PC-3 (cell line): ENCODE data around the gene UBAP1. TPM values are rescaled to one million over a fixed set of nuclear protein-coding genes. Genes with fewer than 3 reads are reported as not detected.
A peak's percentile ranks its signal among the peaks of the same experiment; 100 is the strongest.

Experiments used
- ATAC-seq: fragments of 200-7000 bp; cut with Tn5 transposase; 2 replicates; pipeline ENCODE4 v1.9.1; 2020; ENCODE audit warnings: mild to moderate bottlenecking, moderate library complexity
- BruUV-seq: library from RNA; stranded (reverse); fragments of 400-500 nt; replicated peaks from 2 replicates; lab custom pipeline; 2021; lab: Mats Ljungman, UMichigan
- CTCF ChIA-PET: fragments of 300-600 bp; sonication (Branson Sonifier 250); formaldehyde crosslinking; loops from one replicate; lab custom pipeline; 2022; ENCODE audit warnings: antibody characterized with exemption; lab: Charles Lee
- POLR2A ChIA-PET: fragments of 300-600 bp; sonication (Branson Sonifier 250); formaldehyde crosslinking; loops from one replicate; lab custom pipeline; 2022; ENCODE audit warnings: antibody characterized with exemption; ENCODE audit not compliant: unreplicated experiment; lab: Charles Lee
- DNase-seq: peaks from one replicate; pipeline ENCODE4 v3.0.0-alpha.2; 2015
- H2AFZ ChIP-seq: fragments of 300-600 bp; sonication (generic); 2 replicates; pipeline ENCODE4 v1.6.0; 2016; ENCODE audit warnings: antibody characterized with exemption, low read length
- H3F3A ChIP-seq: fragments of 300-600 bp; sonication (generic); one replicate; pipeline ENCODE4 v1.6.0; 2017; ENCODE audit warnings: antibody characterized with exemption, low read length, control low read depth, mild to moderate bottlenecking; ENCODE audit not compliant: unreplicated experiment
- H3K27ac ChIP-seq: fragments of 300-600 bp; sonication (generic); 2 replicates; pipeline ENCODE4 v1.5.1; 2016; ENCODE audit warnings: mild to moderate bottlenecking, low read length
- H3K27me3 ChIP-seq: fragments of 300-600 bp; sonication (generic); 2 replicates; pipeline ENCODE4 v1.6.1; 2016; ENCODE audit warnings: low read length, mixed read lengths
- H3K36me3 ChIP-seq: fragments of 300-600 bp; sonication (generic); 2 replicates; pipeline ENCODE4 v1.6.1; 2016; ENCODE audit warnings: low read depth, mixed run types, low read length, mixed read lengths
- H3K4me1 ChIP-seq: fragments of 300-600 bp; sonication (generic); 2 replicates; pipeline ENCODE4 v1.5.1; 2016; ENCODE audit warnings: low read length; ENCODE audit not compliant: insufficient read depth
- H3K4me2 ChIP-seq: fragments of 300-600 bp; sonication (generic); 2 replicates; pipeline ENCODE4 v1.6.0; 2016; ENCODE audit warnings: low read length
- H3K4me3 ChIP-seq: fragments of 300-600 bp; sonication (generic); 2 replicates; pipeline ENCODE4 v1.5.1; 2016; ENCODE audit warnings: mild to moderate bottlenecking, low read length, mixed read lengths
- H3K79me2 ChIP-seq: fragments of 300-600 bp; sonication (generic); 2 replicates; pipeline ENCODE4 v1.6.1; 2017; ENCODE audit warnings: low read length, mixed read lengths
- H3K9ac ChIP-seq: fragments of 300-600 bp; sonication (generic); 2 replicates; pipeline ENCODE4 v1.6.0; 2016; ENCODE audit warnings: mild to moderate bottlenecking, low read length
- H3K9me2 ChIP-seq: fragments of 300-600 bp; sonication (generic); replicated peaks from 2 replicates; pipeline ENCODE4 v1.6.1; 2016; ENCODE audit warnings: mixed run types, low read length, mixed read lengths
- H3K9me3 ChIP-seq: fragments of 300-600 bp; sonication (generic); 2 replicates; pipeline ENCODE4 v1.6.1; 2016; ENCODE audit warnings: low read length, mixed read lengths
- H4K20me1 ChIP-seq: fragments of 300-600 bp; sonication (generic); 2 replicates; pipeline ENCODE4 v1.6.1; 2016; ENCODE audit warnings: low read length, mixed read lengths
- CTCF ChIP-seq: fragments of 300-600 bp; sonication (generic); conservative IDR thresholded peaks from 2 replicates; pipeline ENCODE4 v1.5.1; 2017; ENCODE audit warnings: antibody characterized with exemption, low read depth, mild to moderate bottlenecking, low read length
- EZH2 ChIP-seq: fragments of 300-600 bp; sonication (generic); IDR thresholded peaks from one replicate; pipeline ENCODE4 v1.6.1; 2017; ENCODE audit warnings: antibody characterized with exemption, mild to moderate bottlenecking, low read length; ENCODE audit not compliant: unreplicated experiment
- EZH2phosphoT487 ChIP-seq: fragments of 300-600 bp; sonication (generic); IDR thresholded peaks from 2 replicates; pipeline ENCODE4 v1.6.1; 2018; ENCODE audit warnings: mild to moderate bottlenecking, antibody characterized with exemption, low read length, borderline replicate concordance
- intact Hi-C: fragments of 100-400 bp; cut with micrococcal nuclease; formaldehyde crosslinking; loops from 2 replicates; pipeline ENCODE4 v1.9.0; 2023
- total RNA-seq: library from RNA; depleted of rRNA; stranded (reverse); fragments of >200 nt; gene quantifications from 2 replicates; pipeline ENCODE4 v1.2.3, GENCODE V29; 2014

UBAP1 gene
- total RNA-seq, 1 experiment from 2014 or later: 15.2 TPM

GRCh38 chr9:34252670-34253459 is 74.0 kb downstream of the UBAP1 start:
- POLR2A ChIA-PET: no interaction called here
- H3K9ac ChIP-seq: no peak overlapping the region

GRCh38 chr9:34253460-34253837 is 74.6 kb downstream of the UBAP1 start:
- Histone ChIP-seq H3K4me1 (peaks cover 29% of the 10 kb centered on the region), H3K79me2 (peaks cover 6% of the 10 kb centered on the region; the same call in 1 of the 2 replicates), H3K27me3 (no peaks in the 10 kb centered on the region), H2AFZ (no peak overlapping the region), H3K4me3 (no peak overlapping the region), H3F3A (peaks cover 11% of the 10 kb centered on the region), H3K9me2 (no peaks in the 10 kb centered on the region), H3K36me3 (peaks cover 4% of the 10 kb centered on the region; the same call in 1 of the 2 replicates), H3K9ac (peak overlapping the region; percentile 13; the same call in 1 of the 2 replicates), H4K20me1 (no peaks in the 10 kb centered on the region), H3K4me2 (peak overlapping the region; percentile 71; the same call in 1 of the 2 replicates), H3K27ac (peak overlapping the region; percentile 83), H3K9me3 (no peaks in the 10 kb centered on the region)
- TF ChIP-seq EZH2: no peak
- TF ChIP-seq CTCF: no peak
- TF ChIP-seq EZH2phosphoT487: no peak
- POLR2A ChIA-PET: no interaction called here
- no TSS peak for BruUV-seq
- peak; percentile 23 for DNase-seq
- intact Hi-C loops: loop anchor here (1.0 to 5.0 kb wide), 4 partner anchors 66 to 179 kb away; partner anchors contain the start of genes DCAF12, KIF24 and NUDT2
- peak; percentile 32 for ATAC-seq
- CTCF ChIA-PET: interaction anchor here (0.5 to 1.5 kb wide), 8 partner anchors 50 to 243 kb away, joined by 3 to 7 read pairs (median 3); partner anchors contain the start of gene UBAP1

More at GRCh38 chr9:34252670-34253459, 74.0 kb downstream of the UBAP1 start:
- H3K36me3 ChIP-seq: peaks cover 4% of the 10 kb centered on the region; the same call in 1 of the 2 replicates
- H3K27me3 ChIP-seq: no peaks in the 10 kb centered on the region
- peak overlapping the region; percentile 83 for H3K27ac ChIP-seq
- ATAC-seq (peak; percentile 39), DNase-seq (peak; percentile 68)
- no TSS peak for BruUV-seq
- H3K9me2 ChIP-seq: no peaks in the 10 kb centered on the region
- H3K4me2 ChIP-seq: peak overlapping the region; percentile 34; the same call in 1 of the 2 replicates
- TF ChIP-seq EZH2 (no peak), CTCF (peak; percentile 88)
- no peaks in the 10 kb centered on the region for H4K20me1 ChIP-seq
- no peaks in the 10 kb centered on the region for H3K9me3 ChIP-seq
- peaks cover 9% of the 10 kb centered on the region; the same call in 1 of the 2 replicates for H3K79me2 ChIP-seq
- intact Hi-C loops: loop anchor here (1.0 to 5.0 kb wide), 4 partner anchors 66 to 178 kb away; partner anchors contain the start of genes DCAF12, KIF24 and NUDT2
- H3K4me3 ChIP-seq: no peak overlapping the region
- CTCF ChIA-PET: interaction anchor here (0.5 to 1.5 kb wide), 7 partner anchors 49 to 244 kb away, joined by 3 to 7 read pairs (median 3); partner anchors contain the start of gene UBAP1
- no peak overlapping the region for H2AFZ ChIP-seq
- H3F3A ChIP-seq: peaks cover 11% of the 10 kb centered on the region
- H3K4me1 ChIP-seq: peaks cover 29% of the 10 kb centered on the region
